Measurements from ENCODE around the gene MXRA8. TPM values are rescaled to one million over a fixed set of nuclear protein-coding genes. Genes with fewer than 3 reads are reported as not detected.
A peak's percentile ranks its signal among the peaks of the same experiment; 100 is the strongest.

MXRA8 gene
- total RNA-seq, 2 donors from 2014 or later = not detected

- H3K9me3 Mint-ChIP-seq = no peaks in the 10 kb centered on the region
- H3K36me3 Mint-ChIP-seq = no peaks in the 10 kb centered on the region
- H3K4me3 Mint-ChIP-seq = no peak overlapping the region
- DNase-seq (ENCODE audit: low spot score) = no peak
- no peak for ATAC-seq
- H3K4me1 Mint-ChIP-seq (ENCODE audit: low read depth in 2 of 2) = peaks cover 0 to 2% of the 10 kb centered on the region in 2 donors
- no peak overlapping the region for H3K27ac Mint-ChIP-seq
- no peaks in the 10 kb centered on the region for H3K27me3 Mint-ChIP-seq
Observed at GRCh38 chr1:1335792-1336248, 22.5 kb downstream of the MXRA8 start.

- no peaks in the 10 kb centered on the region for H3K27me3 Mint-ChIP-seq
- H3K4me1 Mint-ChIP-seq (ENCODE audit: low read depth in 2 of 2) = peaks cover 0 to 2% of the 10 kb centered on the region in 2 donors
- no peaks in the 10 kb centered on the region for H3K9me3 Mint-ChIP-seq
- H3K36me3 Mint-ChIP-seq = no peaks in the 10 kb centered on the region
- DNase-seq (ENCODE audit: low spot score) (no peak), ATAC-seq (no peak)
- no peak overlapping the region for H3K4me3 Mint-ChIP-seq
- no peak overlapping the region for H3K27ac Mint-ChIP-seq
Observed at GRCh38 chr1:1335283-1335682, 23.1 kb downstream of the MXRA8 start.

GRCh38 chr1:1334835-1335234, 23.5 kb downstream of the MXRA8 start:
- no peak for ATAC-seq
- no peak for DNase-seq (ENCODE audit: low spot score)
- Mint-ChIP-seq H3K36me3 (no peaks in the 10 kb centered on the region), H3K27ac (no peak overlapping the region), H3K4me3 (no peak overlapping the region), H3K9me3 (no peaks in the 10 kb centered on the region), H3K4me1 (ENCODE audit: low read depth in 2 of 2) (peaks cover 2 to 3% of the 10 kb centered on the region in 2 donors), H3K27me3 (no peaks in the 10 kb centered on the region)

GRCh38 chr1:1333551-1334241, 24.7 kb downstream of the MXRA8 start:
- Mint-ChIP-seq H3K27me3 (no peaks in the 10 kb centered on the region), H3K4me1 (ENCODE audit: low read depth in 2 of 2) (peaks cover 4% of the 10 kb centered on the region in 2 donors), H3K36me3 (no peaks in the 10 kb centered on the region), H3K4me3 (no peak overlapping the region), H3K27ac (no peak overlapping the region), H3K9me3 (no peaks in the 10 kb centered on the region)
- ATAC-seq (no peak), DNase-seq (ENCODE audit: low spot score) (no peak)

- Mint-ChIP-seq H3K27me3 (no peaks in the 10 kb centered on the region), H3K4me3 (no peak overlapping the region), H3K9me3 (no peaks in the 10 kb centered on the region), H3K36me3 (no peaks in the 10 kb centered on the region), H3K4me1 (ENCODE audit: low read depth in 2 of 2) (peaks cover 4% of the 10 kb centered on the region in 2 donors), H3K27ac (no peak overlapping the region)
- ATAC-seq (no peak), DNase-seq (ENCODE audit: low spot score) (no peak)
Observed at GRCh38 chr1:1332774-1333480, 25.4 kb downstream of the MXRA8 start.

GRCh38 chr1:1332031-1332755, 26.2 kb downstream of the MXRA8 start:
- no peak overlapping the region for H3K27ac Mint-ChIP-seq
- H3K27me3 Mint-ChIP-seq = no peaks in the 10 kb centered on the region
- no peaks in the 10 kb centered on the region for H3K36me3 Mint-ChIP-seq
- DNase-seq (ENCODE audit: low spot score) (no peak), ATAC-seq (no peak)
- H3K4me1 Mint-ChIP-seq (ENCODE audit: low read depth in 2 of 2) = peaks cover 4% of the 10 kb centered on the region in 2 donors
- H3K9me3 Mint-ChIP-seq = no peaks in the 10 kb centered on the region
- no peak overlapping the region for H3K4me3 Mint-ChIP-seq

- DNase-seq (ENCODE audit: low spot score) = no peak
- Mint-ChIP-seq H3K4me3 (no peak within 1 kb of the TSS), H3K27ac (no peak within 1 kb of the TSS), H3K4me1 (ENCODE audit: low read depth in 2 of 2) (peaks cover 4 to 5% of the 10 kb centered on the region in 2 donors), H3K9me3 (no peaks in the 10 kb centered on the region), H3K27me3 (no peaks in the 10 kb centered on the region), H3K36me3 (no peaks in the 10 kb centered on the region)
- ATAC-seq = no peak
Observed at GRCh38 chr1:1331068-1331965, 27.0 kb downstream of the MXRA8 start, which contains the start of gene TAS1R3. Gene TAS1R3, plus strand, starts transcription at chr1:1331280. Its CDS starts 66 bp downstream, at chr1:1331346.

- no peak overlapping the region for H3K27ac Mint-ChIP-seq
- H3K36me3 Mint-ChIP-seq = no peaks in the 10 kb centered on the region
- no peaks in the 10 kb centered on the region for H3K27me3 Mint-ChIP-seq
- H3K4me1 Mint-ChIP-seq (ENCODE audit: low read depth in 2 of 2) = peaks cover 4 to 7% of the 10 kb centered on the region in 2 donors
- no peak overlapping the region for H3K4me3 Mint-ChIP-seq
- ATAC-seq = no peak
- H3K9me3 Mint-ChIP-seq = no peaks in the 10 kb centered on the region
- DNase-seq (ENCODE audit: low spot score) = no peak
Observed at GRCh38 chr1:1330366-1331067, 27.8 kb downstream of the MXRA8 start.

GRCh38 chr1:1329304-1330210, 28.8 kb downstream of the MXRA8 start:
- H3K27ac Mint-ChIP-seq = no peak overlapping the region
- H3K4me3 Mint-ChIP-seq = no peak overlapping the region
- H3K27me3 Mint-ChIP-seq = no peaks in the 10 kb centered on the region
- H3K36me3 Mint-ChIP-seq = no peaks in the 10 kb centered on the region
- ATAC-seq = no peak
- no peak for DNase-seq (ENCODE audit: low spot score)
- no peaks in the 10 kb centered on the region for H3K9me3 Mint-ChIP-seq
- peaks cover 4 to 8% of the 10 kb centered on the region in 2 donors for H3K4me1 Mint-ChIP-seq (ENCODE audit: low read depth in 2 of 2)

- no peak overlapping the region for H3K4me3 Mint-ChIP-seq
Observed at GRCh38 chr1:1328254-1328653, 30.1 kb downstream of the MXRA8 start.

GRCh38 chr1:1327291-1327690, 31.1 kb downstream of the MXRA8 start:
- no peaks in the 10 kb centered on the region for H3K27me3 Mint-ChIP-seq
- no peak for DNase-seq (ENCODE audit: low spot score)
- ATAC-seq = no peak
- H3K4me1 Mint-ChIP-seq (ENCODE audit: low read depth in 2 of 2) = peaks cover 19 to 20% of the 10 kb centered on the region in 2 donors
- H3K4me3 Mint-ChIP-seq = no peak overlapping the region
- H3K27ac Mint-ChIP-seq = no peak overlapping the region
- H3K9me3 Mint-ChIP-seq = no peaks in the 10 kb centered on the region
- peaks cover 6% of the 10 kb centered on the region for H3K36me3 Mint-ChIP-seq

More at GRCh38 chr1:1328254-1328653, 30.1 kb downstream of the MXRA8 start:
- Mint-ChIP-seq H3K36me3 (peaks cover 6% of the 10 kb centered on the region), H3K27me3 (no peaks in the 10 kb centered on the region), H3K27ac (no peak overlapping the region), H3K4me1 (ENCODE audit: low read depth in 2 of 2) (peaks cover 9 to 15% of the 10 kb centered on the region in 2 donors), H3K9me3 (no peaks in the 10 kb centered on the region)
- DNase-seq (ENCODE audit: low spot score) = no peak
- no peak for ATAC-seq

- Mint-ChIP-seq H3K36me3 (peaks cover 6% of the 10 kb centered on the region), H3K9me3 (no peaks in the 10 kb centered on the region), H3K4me1 (ENCODE audit: low read depth in 2 of 2) (peaks cover 23 to 24% of the 10 kb centered on the region in 2 donors), H3K27ac (peak overlapping the region in 1 of 2 donors; percentile 31), H3K4me3 (peak overlapping the region; percentile 32), H3K27me3 (no peaks in the 10 kb centered on the region)
- ATAC-seq = no peak
- no peak for DNase-seq (ENCODE audit: low spot score)
Observed at GRCh38 chr1:1326075-1326605, 32.2 kb downstream of the MXRA8 start.

Data from natural killer cell treated with Interleukin-12 subunit alpha and Interleukin-12 subunit beta and Interleukin-15 and Interleukin-18, amount 100 ng/mL, for 72 hours (primary cell).